ENCODE data around the gene ATXN1.

GRCh38 chr6:16733085-16733484 is 28.2 kb downstream of the ATXN1 start:
- TF ChIP-seq RBBP5 (IDR thresholded peaks at IDR 0.05; ENCODE audit: borderline replicate concordance, low read depth, low read length) = no peak
- TF ChIP-seq CTCF (IDR thresholded peaks at IDR 0.05; ENCODE audit: control extremely low read depth in 1 of 3, insufficient read depth in 1 of 3, low read depth in 1 of 3, low read length in 3 of 3) = no peak
- TF ChIP-seq KDM4A (IDR thresholded peaks at IDR 0.05; ENCODE audit: low read depth, low read length, severe bottlenecking) = no peak
- TF ChIP-seq POU5F1 (IDR thresholded peaks at IDR 0.05; ENCODE audit: low read depth, low read length) = no peak
